Epidermal melanocyte (primary cell): ENCODE measurements around the gene FAM107B.

Experiments used
- DNase-seq: peaks from one replicate; pipeline ENCODE4 v3.0.0; 2011; ENCODE audit warnings: low spot score; ENCODE audit not compliant: insufficient read length

FAM107B gene

GRCh38 chr10:14583252-14583651, 191.4 kb downstream of the FAM107B start:
- DNase-seq, result no peak

DNA sequence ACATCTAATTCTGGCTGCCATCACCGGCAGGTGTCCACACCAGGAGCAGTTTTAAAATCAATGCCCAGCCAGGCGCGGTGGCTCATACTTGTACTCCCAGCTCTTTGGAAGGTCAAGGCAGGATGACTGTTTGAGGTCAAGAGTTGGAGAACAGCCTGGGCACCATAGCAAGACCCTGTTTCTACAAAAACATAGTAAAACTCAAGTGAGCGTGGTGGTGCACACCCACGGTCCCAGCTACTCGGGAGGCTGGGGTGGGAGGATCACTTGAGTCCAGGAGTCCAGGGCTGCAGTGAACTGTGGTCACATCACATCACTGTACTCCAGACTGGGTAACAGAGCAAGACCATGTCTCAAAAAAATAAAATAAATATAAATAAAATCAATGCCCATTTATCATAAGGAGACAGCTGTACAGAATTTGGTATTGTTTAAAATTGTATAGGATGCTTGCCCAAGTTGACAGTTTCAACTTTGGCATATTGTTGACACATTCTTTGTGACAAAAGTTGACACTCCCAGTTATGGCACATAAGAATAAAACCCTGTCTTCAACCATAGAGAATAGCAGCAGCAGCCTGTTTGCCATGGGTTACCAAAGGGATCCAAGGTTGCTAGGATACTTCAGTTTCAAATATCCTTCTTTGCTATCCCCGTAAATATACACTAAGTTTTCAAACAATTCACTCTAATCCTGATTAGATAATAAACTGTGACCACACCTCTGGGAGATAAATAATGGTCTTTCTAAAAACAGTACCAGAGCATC, 193.0 kb downstream of the FAM107B start:
- DNase-seq, result no peak

GRCh38 chr10:14580671-14581332, 193.9 kb downstream of the FAM107B start:
- DNase-seq, result no peak

DNA sequence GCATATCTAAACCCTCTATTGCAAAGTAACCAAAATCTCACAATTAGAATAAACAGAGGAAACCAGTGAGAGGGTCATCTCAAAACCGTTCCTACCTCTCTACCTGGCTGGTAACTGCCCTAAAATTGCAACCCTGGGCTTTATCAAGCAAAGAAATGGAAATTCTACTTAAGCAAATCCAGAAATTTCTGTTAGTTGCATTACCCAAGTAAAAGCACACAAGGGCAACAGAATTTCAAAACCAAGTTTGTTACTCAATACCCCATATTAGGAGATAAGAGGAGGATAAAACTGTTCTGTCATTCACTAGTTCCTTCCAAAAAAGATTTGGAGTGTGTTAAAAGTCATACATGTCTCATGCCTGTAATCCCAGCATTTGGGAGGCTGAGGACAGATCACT, 195.3 kb downstream of the FAM107B start:
- DNase-seq, result no peak

DNA sequence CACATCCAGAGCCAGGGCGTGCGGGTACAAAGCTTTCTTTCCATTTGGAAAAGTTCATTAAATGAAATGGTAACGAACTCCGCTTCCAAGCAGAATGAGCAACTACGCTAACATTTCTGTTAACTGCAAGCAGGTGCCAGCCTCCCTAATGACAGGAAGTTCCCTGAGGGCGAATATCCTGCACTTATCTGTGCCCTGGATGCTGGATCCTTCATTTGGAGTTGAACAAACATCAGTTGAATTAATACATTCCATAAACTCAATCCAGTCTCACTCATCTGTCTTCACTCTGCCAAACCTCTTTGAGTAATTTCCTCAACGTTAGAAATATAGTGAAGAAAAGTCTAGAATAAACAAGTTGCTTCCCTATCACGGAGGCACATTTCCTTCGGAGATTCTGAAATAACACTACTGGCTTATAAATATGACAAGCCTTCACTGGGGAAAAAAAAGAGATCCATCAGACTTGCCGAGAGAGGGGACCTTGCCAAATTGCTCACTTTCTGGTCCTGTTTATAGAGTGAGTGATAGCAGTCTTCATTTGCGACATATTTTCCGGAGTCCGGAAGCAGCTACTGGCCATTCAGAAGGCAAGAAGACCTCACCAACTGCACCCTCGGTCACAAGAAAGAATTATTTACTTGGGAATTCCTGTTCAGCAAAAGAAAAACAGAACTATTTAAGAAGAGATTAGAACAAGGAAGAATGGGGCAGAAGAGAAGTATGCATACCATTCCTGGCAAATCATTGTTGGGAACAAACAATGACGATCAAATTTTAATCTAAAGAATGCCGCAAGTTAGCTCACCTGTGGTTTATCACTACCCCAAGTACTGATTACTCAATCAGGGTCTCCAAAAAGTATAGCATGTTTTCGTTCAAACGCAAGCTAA, 196.4 kb downstream of the FAM107B start:
- DNase-seq, result no peak

GRCh38 chr10:14574885-14575284, 199.8 kb downstream of the FAM107B start:
- DNase-seq, result no peak

GRCh38 chr10:14574291-14574690, 200.4 kb downstream of the FAM107B start:
- no peak for DNase-seq

DNA sequence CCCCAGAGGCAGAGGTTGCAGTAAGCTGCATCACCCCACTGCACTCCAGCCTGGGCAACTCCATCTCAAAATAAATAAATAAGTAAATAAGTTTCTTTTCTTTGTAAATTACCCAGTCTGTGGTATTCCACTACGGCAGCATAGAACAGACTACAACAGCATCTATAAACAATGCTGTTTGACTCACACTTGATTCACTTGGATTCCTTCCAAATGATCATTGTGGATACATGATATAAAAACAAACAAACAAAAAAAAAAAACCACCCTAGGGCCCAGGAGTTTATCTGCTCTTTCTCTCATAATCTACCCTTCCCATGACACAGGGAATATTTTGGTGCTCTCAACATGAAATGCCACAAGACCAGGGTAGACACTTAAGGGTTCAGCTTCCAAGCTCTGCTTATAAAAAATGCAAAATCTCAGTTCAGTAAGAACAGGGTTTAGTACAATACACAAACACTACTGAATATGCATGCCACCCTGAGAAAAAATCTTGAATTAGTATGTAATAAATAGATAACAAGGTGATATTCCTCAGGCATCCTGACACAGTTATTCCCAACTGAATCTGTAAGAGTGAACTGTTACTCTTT, 200.9 kb downstream of the FAM107B start:
- no peak for DNase-seq

GRCh38 chr10:14572811-14573210, 201.9 kb downstream of the FAM107B start:
- no peak for DNase-seq

DNA sequence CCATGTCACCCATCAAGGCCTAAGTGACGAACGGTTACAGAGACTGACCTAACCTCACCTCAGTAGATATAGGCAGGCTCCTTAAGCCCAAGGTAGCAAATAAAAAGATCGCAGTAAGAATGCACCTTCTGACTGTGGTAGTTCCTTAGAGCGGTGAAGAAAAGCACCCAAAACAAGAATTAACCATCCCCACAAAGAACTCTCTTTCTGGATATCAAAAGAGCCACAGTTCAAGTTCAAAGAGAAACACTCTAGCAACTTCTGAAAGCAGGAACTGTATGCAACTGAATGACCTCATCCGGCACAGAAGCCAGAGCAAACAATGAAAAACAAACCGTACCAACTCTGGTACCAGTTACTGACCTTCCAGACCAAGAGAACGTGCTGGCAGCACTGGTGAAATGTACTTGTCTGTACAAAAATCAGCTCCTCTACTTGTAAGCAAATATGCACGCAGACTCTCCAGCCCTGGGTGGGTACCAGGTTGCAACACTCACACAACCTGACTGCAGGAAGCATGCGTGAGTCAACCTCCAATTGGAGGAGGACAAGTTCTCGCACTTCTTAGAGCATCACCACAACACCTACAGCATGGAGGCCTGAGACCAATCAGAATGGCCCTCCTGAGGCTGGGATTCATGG, 202.7 kb downstream of the FAM107B start:
- DNase-seq, result no peak

DNA sequence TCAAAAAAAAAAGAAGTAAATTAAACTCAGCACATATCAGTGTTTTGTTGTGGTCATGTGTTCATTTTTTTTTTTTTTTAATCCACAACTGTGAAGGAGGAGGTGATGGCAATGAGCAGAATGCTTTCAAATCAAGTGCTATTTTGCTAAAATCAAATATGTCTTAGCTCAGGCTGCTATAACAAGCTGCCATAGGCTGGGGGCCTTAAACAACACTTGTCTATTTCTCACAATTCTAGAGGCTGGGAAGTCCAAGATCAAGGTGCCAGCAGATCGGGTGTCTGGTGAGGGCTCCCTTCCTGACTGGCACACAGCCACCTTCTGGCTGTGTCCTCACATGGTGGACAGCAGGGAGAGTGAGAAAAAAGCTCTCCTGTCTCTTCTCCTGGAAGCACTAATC, 203.9 kb downstream of the FAM107B start:
- DNase-seq, result no peak

- no peak for DNase-seq
Observed at GRCh38 chr10:14569274-14570060, 205.2 kb downstream of the FAM107B start.

- DNase-seq, result no peak
Observed at GRCh38 chr10:14567421-14567820, 207.3 kb downstream of the FAM107B start.

DNA sequence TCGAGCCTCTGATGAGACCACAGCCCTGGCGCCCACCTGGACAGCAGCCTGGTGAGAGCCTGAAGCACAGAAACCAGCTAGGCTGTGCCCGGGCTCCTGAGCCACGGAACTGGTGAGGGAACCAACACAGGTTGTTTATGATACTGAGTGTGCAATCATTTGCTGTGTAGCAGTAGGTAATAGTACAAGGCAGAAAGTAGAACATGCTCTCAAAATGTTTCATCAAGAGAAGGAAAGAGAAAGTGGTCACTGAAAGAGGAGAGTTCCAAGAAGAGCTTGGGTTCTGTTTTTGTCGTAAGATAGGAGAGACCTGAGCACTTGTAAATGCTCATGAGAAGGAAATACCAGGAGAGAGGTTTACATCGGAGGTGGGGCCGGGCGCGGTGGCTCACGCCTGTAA, 208.2 kb downstream of the FAM107B start:
- DNase-seq, result no peak

- no peak for DNase-seq
Observed at GRCh38 chr10:14565199-14565598, 209.5 kb downstream of the FAM107B start.

DNA sequence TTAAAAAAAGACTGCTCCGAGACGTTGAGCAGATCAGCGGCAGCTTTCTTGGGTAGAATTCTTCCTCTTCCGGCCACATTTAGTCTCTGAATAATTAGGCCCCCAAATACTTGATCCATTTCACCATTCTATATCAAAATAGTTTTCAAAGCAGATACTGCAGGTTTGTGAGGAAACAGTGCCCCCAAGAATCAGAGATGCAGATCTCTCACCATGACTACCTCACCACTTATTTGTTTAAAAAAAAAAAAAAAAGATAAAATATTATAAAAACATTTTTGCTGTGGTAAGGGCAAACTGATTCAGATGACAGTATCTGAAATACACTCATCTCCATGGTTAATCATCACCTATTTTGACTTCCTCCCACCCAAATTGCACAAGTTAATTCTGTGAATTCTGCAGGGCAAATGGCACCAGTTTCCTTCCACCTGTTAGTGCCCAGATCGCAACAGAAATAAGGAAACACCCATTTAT, 210.4 kb downstream of the FAM107B start:
- DNase-seq, result no peak

GRCh38 chr10:14563359-14563940, 211.2 kb downstream of the FAM107B start:
- DNase-seq, result no peak

DNA sequence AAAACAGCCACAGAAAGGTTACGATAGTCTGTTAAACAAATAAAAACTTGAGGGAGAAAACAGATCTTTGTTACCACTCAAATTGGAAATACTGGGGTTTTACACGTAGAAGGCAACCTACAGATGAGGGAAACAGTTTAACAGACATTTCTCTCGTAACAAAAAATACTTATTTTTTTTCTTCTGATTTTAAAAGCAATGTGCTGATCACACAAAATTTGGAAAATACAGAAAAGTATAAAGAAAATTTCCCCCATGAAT, 211.7 kb downstream of the FAM107B start:
- no peak for DNase-seq

DNA sequence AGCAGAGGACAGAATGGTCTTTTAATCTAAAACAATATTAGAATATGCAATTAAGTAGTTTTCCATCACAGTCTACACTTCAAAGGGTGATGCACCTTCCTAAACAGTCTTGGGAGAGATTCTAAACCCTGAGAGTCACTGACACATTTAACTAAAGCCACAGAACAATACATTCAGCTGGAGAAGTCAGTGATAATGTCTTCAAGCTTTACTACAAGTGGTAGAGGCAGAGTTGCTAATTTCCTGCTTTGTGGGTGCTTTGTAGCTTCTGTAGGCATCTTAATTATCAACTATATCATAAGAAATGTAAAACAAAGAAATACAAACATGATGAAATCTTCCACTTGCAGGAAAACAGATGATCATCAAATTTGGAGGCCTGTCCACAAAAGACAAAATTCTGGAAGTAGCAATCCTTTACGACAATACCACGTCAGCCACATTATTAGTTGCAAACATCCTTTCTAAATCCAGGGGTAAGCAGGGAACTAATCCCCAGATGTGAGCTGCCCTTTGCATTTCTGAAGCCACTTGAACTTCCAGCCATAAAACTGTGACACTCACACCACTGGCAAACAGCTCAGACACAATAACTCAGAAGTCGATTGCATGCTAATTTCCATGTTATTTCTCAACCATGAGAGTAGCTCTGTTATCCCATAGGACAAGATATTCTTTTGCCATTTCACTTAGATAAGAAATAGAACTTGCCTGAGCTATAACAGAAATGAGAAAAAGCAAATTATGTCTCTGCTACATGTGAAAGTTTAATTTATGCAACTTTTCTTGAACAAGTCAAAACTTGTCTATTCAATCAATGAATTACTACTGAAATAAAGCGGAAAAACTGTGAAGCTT, 212.2 kb downstream of the FAM107B start:
- DNase-seq, result no peak
